KMS-11 (cell line): Measurements from ENCODE around the gene GLB1L3.

Experiments used
- H2AFZ ChIP-seq: fragments of 200-600 bp; sonication (generic); 2 replicates; pipeline ENCODE4 v1.6.1; 2016; ENCODE audit warnings: antibody characterized with exemption, mixed run types, low read depth
- H3K27ac ChIP-seq: fragments of 200-600 bp; sonication (generic); 2 replicates; pipeline ENCODE4 v1.6.1; 2016; ENCODE audit warnings: mild to moderate bottlenecking, mixed run types
- H3K27me3 ChIP-seq: fragments of 200-600 bp; sonication (generic); 2 replicates; pipeline ENCODE4 v1.6.1; 2017; ENCODE audit warnings: mild to moderate bottlenecking, low read depth, mixed run types, moderate library complexity; ENCODE audit not compliant: insufficient read depth
- H3K36me3 ChIP-seq: fragments of 200-600 bp; sonication (generic); 2 replicates; pipeline ENCODE4 v1.6.1; 2017; ENCODE audit warnings: mild to moderate bottlenecking, mixed run types; ENCODE audit not compliant: insufficient read depth
- H3K4me1 ChIP-seq: fragments of 200-600 bp; sonication (generic); 2 replicates; pipeline ENCODE4 v1.6.1; 2016; ENCODE audit warnings: mild to moderate bottlenecking, low read depth, mixed run types; ENCODE audit not compliant: poor library complexity, severe bottlenecking
- H3K4me2 ChIP-seq: fragments of 200-600 bp; sonication (generic); 2 replicates; pipeline ENCODE4 v1.7.0; 2016; ENCODE audit warnings: mild to moderate bottlenecking, mixed run types
- H3K4me3 ChIP-seq: fragments of 200-600 bp; sonication (generic); IDR thresholded peaks from 2 replicates; pipeline ENCODE4 v1.6.1; 2017; ENCODE audit warnings: low read depth, low read length, mixed read lengths; ENCODE audit not compliant: insufficient read depth
- H3K79me2 ChIP-seq: fragments of 200-600 bp; sonication (generic); 2 replicates; pipeline ENCODE4 v1.6.1; 2016; ENCODE audit warnings: low read depth, mixed run types; ENCODE audit not compliant: insufficient read depth
- H3K9ac ChIP-seq: fragments of 200-600 bp; sonication (generic); 2 replicates; pipeline ENCODE4 v1.6.1; 2016; ENCODE audit warnings: mild to moderate bottlenecking, mixed run types
- H4K20me1 ChIP-seq: fragments of 200-600 bp; sonication (generic); 2 replicates; pipeline ENCODE4 v1.6.1; 2016; ENCODE audit warnings: mild to moderate bottlenecking, mixed run types; ENCODE audit not compliant: insufficient read depth
- CTCF ChIP-seq: fragments of 200-600 bp; sonication (generic); conservative IDR thresholded peaks from 2 replicates; pipeline ENCODE4 v1.6.1; 2017; ENCODE audit warnings: low read depth, mild to moderate bottlenecking, antibody characterized with exemption, low read length, moderate library complexity, mixed read lengths

Gene GLB1L3

GRCh38 chr11:134272381-134273316 is 3.5 kb upstream of the GLB1L3 start:
- no peak overlapping the region for H3K27ac ChIP-seq
- no peaks in the 10 kb centered on the region for H3K27me3 ChIP-seq
- no peaks in the 10 kb centered on the region for H4K20me1 ChIP-seq
- no peak overlapping the region for H2AFZ ChIP-seq
- no peak overlapping the region for H3K4me2 ChIP-seq
- H3K36me3 ChIP-seq: no peaks in the 10 kb centered on the region
- TF ChIP-seq CTCF: no peak
- no peak overlapping the region for H3K9ac ChIP-seq
- H3K4me3 ChIP-seq: no peak overlapping the region
- H3K4me1 ChIP-seq: peaks cover 30% of the 10 kb centered on the region
- H3K79me2 ChIP-seq: no peaks in the 10 kb centered on the region

GRCh38 chr11:134273317-134273712 is 2.9 kb upstream of the GLB1L3 start:
- TF ChIP-seq CTCF: no peak
- Histone ChIP-seq H2AFZ (no peak overlapping the region), H3K4me3 (no peak overlapping the region), H3K9ac (no peak overlapping the region), H3K4me1 (peaks cover 30% of the 10 kb centered on the region), H3K4me2 (peak overlapping the region; percentile 57; the same call in 1 of the 2 replicates), H3K27ac (no peak overlapping the region), H3K36me3 (no peaks in the 10 kb centered on the region), H3K79me2 (no peaks in the 10 kb centered on the region), H4K20me1 (no peaks in the 10 kb centered on the region), H3K27me3 (no peaks in the 10 kb centered on the region)

GRCh38 chr11:134275188-134275533 is 1.0 kb upstream of the GLB1L3 start:
- Histone ChIP-seq H3K4me3 (no peak overlapping the region), H3K79me2 (no peaks in the 10 kb centered on the region), H4K20me1 (no peaks in the 10 kb centered on the region), H3K4me1 (peaks cover 24% of the 10 kb centered on the region), H3K9ac (peak overlapping the region; percentile 79; the same call in 1 of the 2 replicates), H3K36me3 (no peaks in the 10 kb centered on the region), H3K27ac (peak overlapping the region; percentile 61; the same call in 1 of the 2 replicates), H2AFZ (peak overlapping the region; percentile 79), H3K27me3 (no peaks in the 10 kb centered on the region), H3K4me2 (peak overlapping the region; percentile 57)
- TF ChIP-seq CTCF: no peak

- H3K36me3 ChIP-seq: no peaks in the 10 kb centered on the region
- no peak for TF ChIP-seq CTCF
- H3K4me3 ChIP-seq: no peak overlapping the region
- no peaks in the 10 kb centered on the region for H4K20me1 ChIP-seq
- H2AFZ ChIP-seq: peak overlapping the region; percentile 79; the same call in 1 of the 2 replicates
- no peak overlapping the region for H3K9ac ChIP-seq
- no peaks in the 10 kb centered on the region for H3K27me3 ChIP-seq
- H3K79me2 ChIP-seq: no peaks in the 10 kb centered on the region
- H3K4me2 ChIP-seq: no peak overlapping the region
- H3K27ac ChIP-seq: no peak overlapping the region
- H3K4me1 ChIP-seq: peaks cover 16% of the 10 kb centered on the region
These were observed 410 bp downstream of the GLB1L3 start for GRCh38 chr11:134276396-134277182.
